Measurements from ENCODE around the gene CWC22. TPM values are rescaled to one million over a fixed set of nuclear protein-coding genes. Genes with fewer than 3 reads are reported as not detected.

The CWC22 gene
- total RNA-seq, 3 donors from 2014 or later (not counting 1 experiment from before 2014, with no cell fraction given) = 14.9 to 20.3 (median 16.1) TPM

DNA sequence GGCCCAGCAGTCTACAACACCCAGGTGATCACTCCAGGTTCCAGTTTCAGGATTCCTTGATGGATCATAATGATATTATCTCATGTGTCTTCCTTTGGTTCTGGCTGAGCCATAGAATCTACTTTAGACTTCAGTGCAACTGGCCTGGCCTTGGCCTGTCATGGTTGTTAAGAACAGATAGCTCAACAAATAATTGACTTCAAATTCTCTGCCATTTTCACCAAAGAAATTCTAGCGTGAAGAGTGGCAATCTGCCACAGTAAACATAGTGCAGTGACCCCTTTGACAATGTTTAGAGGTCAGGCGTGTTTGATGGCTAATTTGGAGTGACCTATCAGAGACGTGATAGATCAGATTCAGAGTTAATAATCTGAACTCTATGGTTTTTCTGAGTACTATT lies 95.5 kb downstream of the CWC22 start:
- Mint-ChIP-seq H3K36me3 (no peaks in the 10 kb centered on the region), H3K27me3 (ENCODE audit: low read depth in 2 of 2) (no peaks in the 10 kb centered on the region), H3K4me1 (no peaks in the 10 kb centered on the region), H3K9me3 (no peaks in the 10 kb centered on the region), H3K27ac (no peak overlapping the region), H3K4me3 (no peak overlapping the region)
- no peak overlapping the region for H3K4me3 ChIP-seq (ENCODE audit: low read length)
- H3K27ac ChIP-seq (ENCODE audit: low read length) = no peak overlapping the region
- H3K9me3 ChIP-seq (ENCODE audit: control insufficient read depth, insufficient read depth, low read length) = no peaks in the 10 kb centered on the region
- no peaks in the 10 kb centered on the region for H3K36me3 ChIP-seq (ENCODE audit: control insufficient read depth, insufficient read depth, low read length)
- H3K27me3 ChIP-seq (ENCODE audit: control insufficient read depth, insufficient read depth, low read length) = no peaks in the 10 kb centered on the region
- no peak for ATAC-seq
- no peaks in the 10 kb centered on the region for H3K4me1 ChIP-seq (ENCODE audit: control insufficient read depth, insufficient read depth, low read length)
- DNase-seq = no peak
- WGBS (ENCODE audit: insufficient coverage) = 97% methylated on average over 3 of the region's 3 CpGs
- TF ChIP-seq, protein P1, sequence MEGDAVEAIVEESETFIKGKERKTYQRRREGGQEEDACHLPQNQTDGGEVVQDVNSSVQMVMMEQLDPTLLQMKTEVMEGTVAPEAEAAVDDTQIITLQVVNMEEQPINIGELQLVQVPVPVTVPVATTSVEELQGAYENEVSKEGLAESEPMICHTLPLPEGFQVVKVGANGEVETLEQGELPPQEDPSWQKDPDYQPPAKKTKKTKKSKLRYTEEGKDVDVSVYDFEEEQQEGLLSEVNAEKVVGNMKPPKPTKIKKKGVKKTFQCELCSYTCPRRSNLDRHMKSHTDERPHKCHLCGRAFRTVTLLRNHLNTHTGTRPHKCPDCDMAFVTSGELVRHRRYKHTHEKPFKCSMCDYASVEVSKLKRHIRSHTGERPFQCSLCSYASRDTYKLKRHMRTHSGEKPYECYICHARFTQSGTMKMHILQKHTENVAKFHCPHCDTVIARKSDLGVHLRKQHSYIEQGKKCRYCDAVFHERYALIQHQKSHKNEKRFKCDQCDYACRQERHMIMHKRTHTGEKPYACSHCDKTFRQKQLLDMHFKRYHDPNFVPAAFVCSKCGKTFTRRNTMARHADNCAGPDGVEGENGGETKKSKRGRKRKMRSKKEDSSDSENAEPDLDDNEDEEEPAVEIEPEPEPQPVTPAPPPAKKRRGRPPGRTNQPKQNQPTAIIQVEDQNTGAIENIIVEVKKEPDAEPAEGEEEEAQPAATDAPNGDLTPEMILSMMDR (IDR thresholded peaks at IDR 0.05) = no peak
- intact Hi-C loops (cut with micrococcal nuclease) = no loop called here

DNA sequence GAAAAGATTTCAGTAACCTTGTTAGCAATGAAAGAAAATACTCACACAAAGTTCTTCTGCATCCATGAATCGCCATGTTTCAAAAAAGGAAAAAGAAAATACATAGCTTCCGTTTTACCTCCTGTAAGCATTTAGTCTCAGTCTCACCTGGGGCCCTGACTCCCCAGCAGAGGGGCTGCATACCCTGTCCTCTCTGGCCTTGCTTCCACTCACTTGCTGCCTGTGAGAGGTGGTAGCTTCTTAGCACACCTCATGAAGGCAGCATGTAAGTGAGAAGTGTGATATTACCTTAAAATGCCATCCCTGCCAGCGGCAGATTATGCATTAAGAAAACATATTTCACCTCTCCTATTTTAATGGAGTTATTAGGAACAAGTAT lies 96.4 kb downstream of the CWC22 start:
- Mint-ChIP-seq H3K9me3 (no peaks in the 10 kb centered on the region), H3K27me3 (ENCODE audit: low read depth in 2 of 2) (no peaks in the 10 kb centered on the region), H3K4me1 (no peaks in the 10 kb centered on the region), H3K4me3 (no peak overlapping the region), H3K27ac (no peak overlapping the region), H3K36me3 (no peaks in the 10 kb centered on the region)
- no peak for DNase-seq
- Histone ChIP-seq H3K9me3 (ENCODE audit: control insufficient read depth, insufficient read depth, low read length) (no peaks in the 10 kb centered on the region), H3K4me1 (ENCODE audit: control insufficient read depth, insufficient read depth, low read length) (no peaks in the 10 kb centered on the region), H3K36me3 (ENCODE audit: control insufficient read depth, insufficient read depth, low read length) (no peaks in the 10 kb centered on the region), H3K4me3 (ENCODE audit: low read length) (no peak overlapping the region), H3K27ac (ENCODE audit: low read length) (no peak overlapping the region), H3K27me3 (ENCODE audit: control insufficient read depth, insufficient read depth, low read length) (no peaks in the 10 kb centered on the region)
- TF ChIP-seq, protein P1 (IDR thresholded peaks at IDR 0.05) = no peak
- no peak for ATAC-seq
- intact Hi-C loops (cut with micrococcal nuclease) = no loop called here
- WGBS (ENCODE audit: insufficient coverage) = 72% methylated on average over 2 of the region's 3 CpGs

DNA sequence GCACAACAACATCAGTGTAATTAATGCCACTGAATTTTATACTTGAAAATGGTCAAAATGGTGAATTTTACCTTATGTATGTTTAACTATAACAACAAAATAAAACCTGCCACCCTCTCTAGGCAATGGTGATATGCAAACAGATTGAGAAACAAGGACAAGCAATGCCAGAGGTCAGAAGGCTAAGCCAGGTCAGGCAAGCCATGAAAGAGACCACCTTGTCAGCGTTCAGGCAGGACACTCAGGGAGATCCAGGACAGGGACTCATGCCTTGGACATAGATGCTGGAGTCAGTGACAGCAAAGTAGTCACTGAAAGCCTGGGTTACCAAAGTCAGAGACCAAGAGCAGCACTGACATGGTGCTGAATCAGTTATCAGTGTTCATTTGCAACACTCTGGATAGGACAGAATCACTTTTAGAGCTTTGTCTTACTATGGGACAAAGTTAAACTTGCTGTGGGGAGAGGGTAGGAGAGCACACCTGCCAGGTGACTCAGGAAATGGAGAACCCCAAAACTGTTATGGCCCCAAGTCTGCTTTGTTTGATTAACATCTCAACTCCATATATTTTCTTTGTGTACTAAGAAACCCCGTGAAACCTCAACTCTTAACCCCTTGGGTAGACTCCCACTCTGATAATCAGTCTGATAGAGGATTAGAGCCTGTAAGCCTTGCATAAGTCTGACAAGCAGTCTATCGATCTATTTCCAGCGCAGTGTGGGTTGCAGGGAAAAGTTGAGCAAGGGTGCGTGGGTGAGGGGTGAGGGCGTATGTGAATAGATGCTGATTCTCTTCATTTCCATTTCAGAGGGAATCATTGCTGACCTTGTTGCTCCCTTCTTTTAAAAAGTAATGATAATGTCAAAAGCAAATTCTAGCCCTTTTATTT lies 97.0 kb downstream of the CWC22 start:
- ATAC-seq (no peak), DNase-seq (no peak)
- Mint-ChIP-seq H3K27ac (no peak overlapping the region), H3K27me3 (ENCODE audit: low read depth in 2 of 2) (no peaks in the 10 kb centered on the region), H3K9me3 (no peaks in the 10 kb centered on the region), H3K36me3 (no peaks in the 10 kb centered on the region), H3K4me3 (no peak overlapping the region), H3K4me1 (no peaks in the 10 kb centered on the region)
- Histone ChIP-seq H3K4me1 (ENCODE audit: control insufficient read depth, insufficient read depth, low read length) (no peaks in the 10 kb centered on the region), H3K27me3 (ENCODE audit: control insufficient read depth, insufficient read depth, low read length) (no peaks in the 10 kb centered on the region), H3K4me3 (ENCODE audit: low read length) (no peak overlapping the region), H3K9me3 (ENCODE audit: control insufficient read depth, insufficient read depth, low read length) (no peaks in the 10 kb centered on the region), H3K27ac (ENCODE audit: low read length) (no peak overlapping the region), H3K36me3 (ENCODE audit: control insufficient read depth, insufficient read depth, low read length) (no peaks in the 10 kb centered on the region)
- TF ChIP-seq, protein P1 (IDR thresholded peaks at IDR 0.05) = no peak
- WGBS (ENCODE audit: insufficient coverage) = 80% methylated on average over 5 of the region's 6 CpGs
- intact Hi-C loops (cut with micrococcal nuclease) = no loop called here

Measured in natural killer cell (primary cell).